ENCODE measurements around the gene DMPK. TPM values are rescaled to one million over a fixed set of nuclear protein-coding genes. Genes with fewer than 3 reads are reported as not detected.

Gene DMPK
- polyA plus RNA-seq, 2 donors, result 26.0 to 133 TPM

DNA sequence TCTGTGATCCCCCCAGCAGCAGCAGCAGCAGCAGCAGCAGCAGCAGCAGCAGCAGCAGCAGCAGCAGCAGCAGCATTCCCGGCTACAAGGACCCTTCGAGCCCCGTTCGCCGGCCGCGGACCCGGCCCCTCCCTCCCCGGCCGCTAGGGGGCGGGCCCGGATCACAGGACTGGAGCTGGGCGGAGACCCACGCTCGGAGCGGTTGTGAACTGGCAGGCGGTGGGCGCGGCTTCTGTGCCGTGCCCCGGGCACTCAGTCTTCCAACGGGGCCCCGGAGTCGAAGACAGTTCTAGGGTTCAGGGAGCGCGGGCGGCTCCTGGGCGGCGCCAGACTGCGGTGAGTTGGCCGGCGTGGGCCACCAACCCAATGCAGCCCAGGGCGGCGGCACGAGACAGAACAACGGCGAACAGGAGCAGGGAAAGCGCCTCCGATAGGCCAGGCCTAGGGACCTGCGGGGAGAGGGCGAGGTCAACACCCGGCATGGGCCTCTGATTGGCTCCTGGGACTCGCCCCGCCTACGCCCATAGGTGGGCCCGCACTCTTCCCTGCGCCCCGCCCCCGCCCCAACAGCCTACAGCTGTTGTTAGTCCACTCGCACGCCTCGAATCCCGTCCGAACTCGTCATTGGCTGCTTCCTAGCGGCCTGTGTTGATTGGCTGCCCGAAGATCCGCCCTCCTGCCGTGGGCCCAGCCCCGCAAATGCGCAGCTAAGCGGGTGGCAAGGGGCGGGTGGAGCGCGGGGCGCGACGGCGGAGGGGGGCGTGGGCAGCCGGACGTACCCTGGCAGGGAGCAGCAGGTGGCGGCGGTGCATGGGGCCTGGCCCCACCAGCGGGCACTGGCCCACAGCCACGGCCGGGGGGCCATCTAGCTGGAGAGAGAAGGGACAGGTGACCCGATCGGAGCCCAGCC lies 11.8 kb downstream of the DMPK start:
- Histone ChIP-seq H3K4me1 (ENCODE audit: control insufficient read depth in 2 of 2, insufficient read depth in 2 of 2, low read length in 1 of 2) (peaks cover 5 to 10% of the 10 kb centered on the region in 2 donors), H3K27ac (ENCODE audit: low read depth in 2 of 2, low read length in 1 of 2) (peak overlapping the region; percentile 91 to 93)
- WGBS, 2 donors, result 1 to 2% methylated on average over 73 to 79 of the region's 79 CpGs

DNA sequence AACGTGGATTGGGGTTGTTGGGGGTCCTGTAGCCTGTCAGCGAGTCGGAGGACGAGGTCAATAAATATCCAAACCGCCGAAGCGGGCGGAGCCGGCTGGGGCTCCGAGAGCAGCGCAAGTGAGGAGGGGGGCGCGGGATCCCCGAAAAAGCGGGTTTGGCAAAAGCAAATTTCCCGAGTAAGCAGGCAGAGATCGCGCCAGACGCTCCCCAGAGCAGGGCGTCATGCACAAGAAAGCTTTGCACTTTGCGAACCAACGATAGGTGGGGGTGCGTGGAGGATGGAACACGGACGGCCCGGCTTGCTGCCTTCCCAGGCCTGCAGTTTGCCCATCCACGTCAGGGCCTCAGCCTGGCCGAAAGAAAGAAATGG lies 12.5 kb downstream of the DMPK start:
- Histone ChIP-seq H3K9me3 (ENCODE audit: control insufficient read depth in 2 of 2, insufficient read depth in 1 of 2, low read depth in 1 of 2, low read length in 1 of 2) (no peaks in the 10 kb centered on the region), H3K4me1 (ENCODE audit: control insufficient read depth in 2 of 2, insufficient read depth in 2 of 2, low read length in 1 of 2) (peaks cover 5 to 10% of the 10 kb centered on the region in 2 donors), H3K36me3 (ENCODE audit: control insufficient read depth in 2 of 2, insufficient read depth in 2 of 2, low read length in 1 of 2) (peaks cover 0 to 18% of the 10 kb centered on the region in 2 donors), H3K4me3 (ENCODE audit: low read depth in 1 of 2, low read length in 2 of 2) (peak overlapping the region; percentile 29 to 53), H3K27me3 (ENCODE audit: control insufficient read depth in 1 of 2, insufficient read depth in 2 of 2, low read length in 2 of 2) (no peaks in the 10 kb centered on the region), H3K27ac (ENCODE audit: low read depth in 2 of 2, low read length in 1 of 2) (peak overlapping the region; percentile 91 to 93)
- 0 to 1% methylated on average over 28 of the region's 28 CpGs for WGBS, 2 donors

More for the DNA sequence above, 11.8 kb downstream of the DMPK start:
- H3K9me3 ChIP-seq (ENCODE audit: control insufficient read depth in 2 of 2, insufficient read depth in 1 of 2, low read depth in 1 of 2, low read length in 1 of 2), result no peaks in the 10 kb centered on the region
- no peaks in the 10 kb centered on the region for H3K27me3 ChIP-seq (ENCODE audit: control insufficient read depth in 1 of 2, insufficient read depth in 2 of 2, low read length in 2 of 2)
- H3K36me3 ChIP-seq (ENCODE audit: control insufficient read depth in 2 of 2, insufficient read depth in 2 of 2, low read length in 1 of 2), result peaks cover 0 to 17% of the 10 kb centered on the region in 2 donors
- peak overlapping the region; percentile 29 to 53 for H3K4me3 ChIP-seq (ENCODE audit: low read depth in 1 of 2, low read length in 2 of 2)

DNA sequence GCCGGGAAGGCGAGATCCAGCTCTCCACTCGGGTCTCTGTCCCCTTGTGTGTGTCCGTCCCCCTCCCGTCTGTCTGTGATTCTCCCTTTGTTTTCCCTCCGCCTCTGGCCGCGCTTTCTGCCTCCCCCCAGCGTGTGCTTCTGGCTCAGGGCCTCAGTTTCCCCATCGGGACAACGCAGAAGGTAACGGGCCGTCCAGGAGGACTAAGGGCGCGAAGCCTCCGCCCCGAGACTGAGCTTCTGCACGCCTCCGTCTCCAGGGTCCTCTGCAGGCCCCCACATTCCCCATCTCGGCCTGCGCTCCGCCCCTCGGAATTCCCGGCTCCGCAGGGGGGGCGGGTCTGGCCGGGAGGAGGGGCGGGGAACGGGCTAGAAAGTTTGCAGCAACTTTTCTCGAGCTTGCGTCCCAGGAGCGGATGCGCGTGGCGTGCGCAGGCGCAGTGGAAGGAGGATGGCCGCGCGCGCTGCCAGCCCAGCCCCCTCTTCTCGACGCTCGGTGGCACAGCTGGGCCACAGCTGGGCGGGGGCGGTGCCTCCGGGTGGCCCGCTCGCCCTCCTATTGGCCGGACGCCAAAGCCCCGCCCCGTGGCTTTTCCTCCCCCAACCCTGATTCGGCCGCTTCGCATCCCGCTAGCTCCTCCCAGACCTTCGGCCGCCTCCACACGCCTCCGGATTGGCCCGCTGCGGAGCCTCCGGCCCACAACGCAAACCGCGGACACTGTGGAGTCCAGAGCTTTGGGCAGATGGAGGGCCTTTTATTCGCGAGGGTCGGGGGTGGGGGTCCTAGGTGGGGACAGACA lies 13.1 kb downstream of the DMPK start, which contains the start of gene SIX5:
Gene SIX5, minus strand, starts transcription at position 269 of the 799 bp plus-strand sequence. CDS start 408 bp downstream, outside the sequence.
- WGBS, 2 donors, result 0 to 1% methylated on average over 51 to 70 of the region's 70 CpGs
- Histone ChIP-seq H3K36me3 (ENCODE audit: control insufficient read depth in 2 of 2, insufficient read depth in 2 of 2, low read length in 1 of 2) (peaks cover 0 to 17% of the 10 kb centered on the region in 2 donors), H3K27me3 (ENCODE audit: control insufficient read depth in 1 of 2, insufficient read depth in 2 of 2, low read length in 2 of 2) (no peaks in the 10 kb centered on the region), H3K9me3 (ENCODE audit: control insufficient read depth in 2 of 2, insufficient read depth in 1 of 2, low read depth in 1 of 2, low read length in 1 of 2) (no peaks in the 10 kb centered on the region), H3K4me1 (ENCODE audit: control insufficient read depth in 2 of 2, insufficient read depth in 2 of 2, low read length in 1 of 2) (peaks cover 5 to 10% of the 10 kb centered on the region in 2 donors), H3K4me3 (ENCODE audit: low read depth in 1 of 2, low read length in 2 of 2) (peak within 1 kb of the TSS; percentile 64 to 76), H3K27ac (ENCODE audit: low read depth in 2 of 2, low read length in 1 of 2) (peak within 1 kb of the TSS; percentile 96 to 98)

DNA sequence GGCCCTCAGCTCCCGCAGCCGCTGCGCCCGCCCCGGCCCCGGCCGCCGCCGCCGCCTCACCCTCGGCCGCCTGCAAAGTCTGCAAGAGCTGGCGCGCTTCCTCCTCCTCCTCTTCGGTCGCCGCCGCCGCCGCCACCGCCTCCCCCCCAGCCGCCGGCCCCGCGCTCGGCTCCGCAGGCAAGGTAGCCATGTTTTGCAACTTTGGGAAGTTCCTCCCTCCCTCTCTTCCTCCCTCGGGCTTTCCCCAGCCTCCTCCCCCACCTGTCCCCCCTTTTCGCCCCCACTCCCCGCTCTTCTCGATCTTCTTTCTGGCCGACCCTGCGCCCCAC lies 13.7 kb downstream of the DMPK start:
- peak overlapping the region; percentile 64 to 76 for H3K4me3 ChIP-seq (ENCODE audit: low read depth in 1 of 2, low read length in 2 of 2)
- peaks cover 0 to 17% of the 10 kb centered on the region in 2 donors for H3K36me3 ChIP-seq (ENCODE audit: control insufficient read depth in 2 of 2, insufficient read depth in 2 of 2, low read length in 1 of 2)
- H3K4me1 ChIP-seq (ENCODE audit: control insufficient read depth in 2 of 2, insufficient read depth in 2 of 2, low read length in 1 of 2), result peaks cover 5 to 10% of the 10 kb centered on the region in 2 donors
- peak overlapping the region; percentile 96 to 98 for H3K27ac ChIP-seq (ENCODE audit: low read depth in 2 of 2, low read length in 1 of 2)
- no peaks in the 10 kb centered on the region for H3K9me3 ChIP-seq (ENCODE audit: control insufficient read depth in 2 of 2, insufficient read depth in 1 of 2, low read depth in 1 of 2, low read length in 1 of 2)
- no peaks in the 10 kb centered on the region for H3K27me3 ChIP-seq (ENCODE audit: control insufficient read depth in 1 of 2, insufficient read depth in 2 of 2, low read length in 2 of 2)
- WGBS, 2 donors, result 0 to 1% methylated on average over 6 to 33 of the region's 33 CpGs

DNA sequence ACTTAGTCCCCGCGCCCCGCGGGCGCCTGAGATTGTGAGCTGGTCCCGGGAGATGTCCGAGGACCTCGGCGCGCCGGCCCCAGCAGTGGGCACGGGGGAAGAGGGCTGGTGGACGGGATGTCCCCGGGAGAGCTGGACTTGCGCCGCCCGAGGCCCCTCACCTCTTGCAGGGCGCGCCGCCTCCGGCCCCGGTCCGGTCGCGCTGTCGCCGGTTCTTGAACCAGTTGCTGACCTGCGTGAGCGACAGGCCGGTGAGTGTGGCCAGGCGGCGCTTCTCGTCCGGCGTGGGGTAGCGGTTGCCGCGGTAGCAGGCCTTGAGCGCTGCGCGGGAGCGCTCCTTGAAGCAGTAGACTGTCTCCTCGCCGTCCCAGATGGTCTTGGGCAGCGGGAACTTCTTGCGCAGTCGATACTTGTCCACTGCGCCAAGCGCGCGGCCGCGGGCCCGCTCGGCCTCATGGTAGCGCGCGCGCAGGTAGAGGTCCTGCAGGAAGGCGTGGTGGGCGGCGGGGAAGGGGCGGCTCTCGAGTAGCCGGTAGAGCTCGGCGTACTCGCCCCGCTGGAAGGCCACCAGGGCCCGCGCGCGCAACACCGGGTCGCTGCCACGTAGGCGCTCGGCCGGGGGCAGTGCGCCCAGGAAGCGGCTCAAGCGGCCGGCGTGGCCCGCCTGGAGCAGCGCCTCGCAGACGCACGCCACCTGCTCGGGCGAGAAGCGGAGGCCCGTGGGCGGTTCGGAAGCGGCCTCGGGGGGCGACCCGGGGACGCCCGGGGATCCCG lies 14.2 kb downstream of the DMPK start:
- H3K27ac ChIP-seq (ENCODE audit: low read depth in 2 of 2, low read length in 1 of 2), result peak overlapping the region; percentile 96 to 98
- no peaks in the 10 kb centered on the region for H3K27me3 ChIP-seq (ENCODE audit: control insufficient read depth in 1 of 2, insufficient read depth in 2 of 2, low read length in 2 of 2)
- peak overlapping the region; percentile 64 to 76 for H3K4me3 ChIP-seq (ENCODE audit: low read depth in 1 of 2, low read length in 2 of 2)
- WGBS, 2 donors, result 1% methylated on average over 66 to 102 of the region's 102 CpGs
- no peaks in the 10 kb centered on the region for H3K9me3 ChIP-seq (ENCODE audit: control insufficient read depth in 2 of 2, insufficient read depth in 1 of 2, low read depth in 1 of 2, low read length in 1 of 2)
- peaks cover 5 to 10% of the 10 kb centered on the region in 2 donors for H3K4me1 ChIP-seq (ENCODE audit: control insufficient read depth in 2 of 2, insufficient read depth in 2 of 2, low read length in 1 of 2)
- peaks cover 0 to 17% of the 10 kb centered on the region in 2 donors for H3K36me3 ChIP-seq (ENCODE audit: control insufficient read depth in 2 of 2, insufficient read depth in 2 of 2, low read length in 1 of 2)

DNA sequence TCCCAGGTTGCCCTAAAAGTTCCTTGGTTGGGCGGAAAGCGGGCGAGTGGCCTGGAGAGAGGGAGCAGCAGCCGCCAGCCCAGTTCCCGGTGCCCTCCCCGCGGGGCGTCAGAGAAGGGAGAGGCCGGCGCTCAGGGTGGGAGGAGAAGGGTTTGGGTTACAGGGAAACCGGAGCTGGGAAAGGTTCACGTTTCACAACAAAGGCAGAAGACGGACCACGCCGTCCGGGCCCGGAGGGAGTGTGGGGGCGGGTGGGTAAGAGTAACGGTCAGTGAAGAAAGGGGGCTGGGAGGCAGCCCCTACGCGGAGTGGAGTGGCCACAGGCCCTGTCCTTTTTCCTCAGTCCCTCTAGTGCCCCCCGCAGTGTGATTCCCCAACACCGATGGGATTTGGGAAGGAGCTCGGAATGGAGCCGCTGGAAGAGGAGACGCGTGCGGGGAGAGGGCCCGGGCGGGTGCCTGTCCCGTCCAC lies 14.8 kb downstream of the DMPK start:
- Histone ChIP-seq H3K27me3 (ENCODE audit: control insufficient read depth in 1 of 2, insufficient read depth in 2 of 2, low read length in 2 of 2) (no peaks in the 10 kb centered on the region), H3K9me3 (ENCODE audit: control insufficient read depth in 2 of 2, insufficient read depth in 1 of 2, low read depth in 1 of 2, low read length in 1 of 2) (no peaks in the 10 kb centered on the region), H3K4me3 (ENCODE audit: low read depth in 1 of 2, low read length in 2 of 2) (peak overlapping the region; percentile 64 to 76), H3K36me3 (ENCODE audit: control insufficient read depth in 2 of 2, insufficient read depth in 2 of 2, low read length in 1 of 2) (peaks cover 0 to 14% of the 10 kb centered on the region in 2 donors), H3K4me1 (ENCODE audit: control insufficient read depth in 2 of 2, insufficient read depth in 2 of 2, low read length in 1 of 2) (peaks cover 5 to 10% of the 10 kb centered on the region in 2 donors), H3K27ac (ENCODE audit: low read depth in 2 of 2, low read length in 1 of 2) (peak overlapping the region; percentile 96 to 98)
- WGBS, 2 donors, result 8 to 13% methylated on average over 24 to 31 of the region's 31 CpGs

DNA sequence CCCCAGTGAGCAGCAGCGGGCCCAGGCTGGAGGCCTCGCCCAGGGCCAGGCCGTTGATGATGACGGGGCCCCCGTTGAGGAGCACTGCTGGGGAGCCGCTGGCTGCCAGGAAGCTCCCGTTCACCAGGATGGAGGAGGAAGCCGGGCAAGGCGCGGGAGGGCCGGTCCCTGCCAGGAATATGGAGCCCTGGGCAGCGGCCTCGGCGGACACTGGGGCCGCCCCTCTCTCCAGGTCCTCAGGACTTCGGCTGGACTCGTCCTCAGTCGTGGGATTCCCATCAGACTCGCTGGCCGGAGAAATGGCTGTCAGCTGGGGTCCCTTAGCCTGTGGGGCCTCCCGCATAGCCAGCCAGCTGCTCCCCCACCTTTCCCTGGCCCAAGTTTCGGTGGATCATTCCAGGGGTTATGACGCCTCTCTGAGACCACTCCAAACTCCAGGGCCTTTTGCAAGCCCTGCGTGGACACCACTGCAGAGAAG lies 15.4 kb downstream of the DMPK start:
- H3K4me3 ChIP-seq (ENCODE audit: low read depth in 1 of 2, low read length in 2 of 2), result peak overlapping the region; percentile 64 to 76
- H3K4me1 ChIP-seq (ENCODE audit: control insufficient read depth in 2 of 2, insufficient read depth in 2 of 2, low read length in 1 of 2), result peaks cover 5 to 10% of the 10 kb centered on the region in 2 donors
- peaks cover 0 to 13% of the 10 kb centered on the region in 2 donors for H3K36me3 ChIP-seq (ENCODE audit: control insufficient read depth in 2 of 2, insufficient read depth in 2 of 2, low read length in 1 of 2)
- peak overlapping the region; percentile 96 to 98 for H3K27ac ChIP-seq (ENCODE audit: low read depth in 2 of 2, low read length in 1 of 2)
- H3K27me3 ChIP-seq (ENCODE audit: control insufficient read depth in 1 of 2, insufficient read depth in 2 of 2, low read length in 2 of 2), result no peaks in the 10 kb centered on the region
- WGBS, 2 donors, result 16 to 24% methylated on average over 24 of the region's 24 CpGs
- no peaks in the 10 kb centered on the region for H3K9me3 ChIP-seq (ENCODE audit: control insufficient read depth in 2 of 2, insufficient read depth in 1 of 2, low read depth in 1 of 2, low read length in 1 of 2)

DNA sequence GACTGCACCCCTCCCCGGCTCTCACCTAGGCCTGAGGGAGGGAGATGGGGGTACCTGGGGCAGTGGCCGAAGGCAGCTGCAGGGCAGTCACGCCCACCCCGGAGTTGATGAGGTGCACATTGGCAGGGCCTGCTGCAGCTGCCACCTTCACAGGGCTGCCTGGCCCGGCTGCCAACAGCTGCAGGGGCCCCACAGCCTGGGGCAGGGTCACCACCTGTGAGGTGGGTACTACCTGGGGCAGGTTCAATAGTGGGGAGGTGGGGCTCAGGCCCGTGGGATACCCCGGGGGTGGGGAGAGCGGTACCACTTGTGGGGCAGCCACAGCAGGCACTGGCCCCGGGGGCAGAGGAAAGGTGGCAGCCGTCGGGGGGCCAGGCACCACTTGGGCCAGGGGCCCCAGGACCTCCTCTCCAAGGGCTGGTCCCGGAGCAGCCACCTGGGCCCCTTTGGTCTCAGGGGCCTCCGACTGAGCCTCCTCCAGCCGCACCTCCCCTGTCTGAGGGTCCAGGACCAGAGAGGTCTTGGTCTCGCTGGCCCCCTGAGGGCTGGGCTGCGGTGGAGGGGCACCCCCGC lies 15.9 kb downstream of the DMPK start:
- 50 to 53% methylated on average over 11 to 17 of the region's 17 CpGs for WGBS, 2 donors
- Histone ChIP-seq H3K27ac (ENCODE audit: low read depth in 2 of 2, low read length in 1 of 2) (peak overlapping the region; percentile 96 to 98), H3K4me1 (ENCODE audit: control insufficient read depth in 2 of 2, insufficient read depth in 2 of 2, low read length in 1 of 2) (peaks cover 5 to 10% of the 10 kb centered on the region in 2 donors), H3K27me3 (ENCODE audit: control insufficient read depth in 1 of 2, insufficient read depth in 2 of 2, low read length in 2 of 2) (no peaks in the 10 kb centered on the region), H3K9me3 (ENCODE audit: control insufficient read depth in 2 of 2, insufficient read depth in 1 of 2, low read depth in 1 of 2, low read length in 1 of 2) (no peaks in the 10 kb centered on the region), H3K4me3 (ENCODE audit: low read depth in 1 of 2, low read length in 2 of 2) (peak overlapping the region; percentile 64 to 76), H3K36me3 (ENCODE audit: control insufficient read depth in 2 of 2, insufficient read depth in 2 of 2, low read length in 1 of 2) (peaks cover 0 to 8% of the 10 kb centered on the region in 2 donors)

Data from esophagus (tissue), 2 donors.